BE2C (cell line): ENCODE measurements around the gene GPC4.

Source experiments
- DNase-seq: peaks from one replicate; pipeline ENCODE4 v3.0.0-alpha.2; 2020
- H3K27me3 ChIP-seq: fragments of 250-450 bp; sonication (Bioruptor Pico); 2 replicates; pipeline ENCODE4 v1.5.1; 2020; ENCODE audit warnings: mild to moderate bottlenecking
- H3K36me3 ChIP-seq: fragments of 250-450 bp; sonication (Bioruptor Pico); 2 replicates; pipeline ENCODE4 v1.5.1; 2020; ENCODE audit warnings: mild to moderate bottlenecking
- H3K4me1 ChIP-seq: fragments of 250-450 bp; sonication (Bioruptor Pico); 2 replicates; pipeline ENCODE4 v1.5.1; 2020
- H3K4me3 ChIP-seq: 2 replicates; pipeline ENCODE4 v1.5.1; 2011; ENCODE audit warnings: low read depth, low read length
- H3K9me3 ChIP-seq: fragments of 250-450 bp; sonication (Bioruptor Pico); 2 replicates; pipeline ENCODE4 v1.5.1; 2020
- TF ChIP-seq, protein P1 (sequence below): IDR thresholded peaks from 2 replicates; pipeline ENCODE4 v1.5.1; 2012; ENCODE audit warnings: mild to moderate bottlenecking, low read depth, low read length

Gene GPC4

DNA sequence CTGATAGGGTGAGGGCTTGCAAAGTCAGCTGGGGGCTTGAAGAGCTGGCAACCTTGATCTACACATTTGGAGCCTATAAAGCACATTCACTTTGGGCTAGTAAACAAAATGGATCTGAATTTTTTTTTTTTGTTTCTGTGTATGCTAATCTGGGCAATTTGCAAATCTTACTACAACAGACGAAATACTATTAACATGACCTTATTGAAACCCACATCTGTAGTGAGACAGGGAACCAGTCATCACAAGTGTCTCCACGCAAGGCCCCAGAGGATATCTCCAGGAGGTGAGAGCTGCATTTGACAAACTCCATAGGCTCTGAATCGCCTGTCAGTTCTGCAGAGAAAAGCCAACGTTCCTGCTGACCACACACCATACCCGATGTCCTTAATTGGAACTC is 164.1 kb downstream of the GPC4 start:
- TF ChIP-seq, protein P1, sequence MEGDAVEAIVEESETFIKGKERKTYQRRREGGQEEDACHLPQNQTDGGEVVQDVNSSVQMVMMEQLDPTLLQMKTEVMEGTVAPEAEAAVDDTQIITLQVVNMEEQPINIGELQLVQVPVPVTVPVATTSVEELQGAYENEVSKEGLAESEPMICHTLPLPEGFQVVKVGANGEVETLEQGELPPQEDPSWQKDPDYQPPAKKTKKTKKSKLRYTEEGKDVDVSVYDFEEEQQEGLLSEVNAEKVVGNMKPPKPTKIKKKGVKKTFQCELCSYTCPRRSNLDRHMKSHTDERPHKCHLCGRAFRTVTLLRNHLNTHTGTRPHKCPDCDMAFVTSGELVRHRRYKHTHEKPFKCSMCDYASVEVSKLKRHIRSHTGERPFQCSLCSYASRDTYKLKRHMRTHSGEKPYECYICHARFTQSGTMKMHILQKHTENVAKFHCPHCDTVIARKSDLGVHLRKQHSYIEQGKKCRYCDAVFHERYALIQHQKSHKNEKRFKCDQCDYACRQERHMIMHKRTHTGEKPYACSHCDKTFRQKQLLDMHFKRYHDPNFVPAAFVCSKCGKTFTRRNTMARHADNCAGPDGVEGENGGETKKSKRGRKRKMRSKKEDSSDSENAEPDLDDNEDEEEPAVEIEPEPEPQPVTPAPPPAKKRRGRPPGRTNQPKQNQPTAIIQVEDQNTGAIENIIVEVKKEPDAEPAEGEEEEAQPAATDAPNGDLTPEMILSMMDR: no peak
- H3K9me3 ChIP-seq: no peaks in the 10 kb centered on the region
- no peak overlapping the region for H3K4me3 ChIP-seq
- H3K27me3 ChIP-seq: no peaks in the 10 kb centered on the region
- H3K36me3 ChIP-seq: no peaks in the 10 kb centered on the region
- no peaks in the 10 kb centered on the region for H3K4me1 ChIP-seq
- no peak for DNase-seq

DNA sequence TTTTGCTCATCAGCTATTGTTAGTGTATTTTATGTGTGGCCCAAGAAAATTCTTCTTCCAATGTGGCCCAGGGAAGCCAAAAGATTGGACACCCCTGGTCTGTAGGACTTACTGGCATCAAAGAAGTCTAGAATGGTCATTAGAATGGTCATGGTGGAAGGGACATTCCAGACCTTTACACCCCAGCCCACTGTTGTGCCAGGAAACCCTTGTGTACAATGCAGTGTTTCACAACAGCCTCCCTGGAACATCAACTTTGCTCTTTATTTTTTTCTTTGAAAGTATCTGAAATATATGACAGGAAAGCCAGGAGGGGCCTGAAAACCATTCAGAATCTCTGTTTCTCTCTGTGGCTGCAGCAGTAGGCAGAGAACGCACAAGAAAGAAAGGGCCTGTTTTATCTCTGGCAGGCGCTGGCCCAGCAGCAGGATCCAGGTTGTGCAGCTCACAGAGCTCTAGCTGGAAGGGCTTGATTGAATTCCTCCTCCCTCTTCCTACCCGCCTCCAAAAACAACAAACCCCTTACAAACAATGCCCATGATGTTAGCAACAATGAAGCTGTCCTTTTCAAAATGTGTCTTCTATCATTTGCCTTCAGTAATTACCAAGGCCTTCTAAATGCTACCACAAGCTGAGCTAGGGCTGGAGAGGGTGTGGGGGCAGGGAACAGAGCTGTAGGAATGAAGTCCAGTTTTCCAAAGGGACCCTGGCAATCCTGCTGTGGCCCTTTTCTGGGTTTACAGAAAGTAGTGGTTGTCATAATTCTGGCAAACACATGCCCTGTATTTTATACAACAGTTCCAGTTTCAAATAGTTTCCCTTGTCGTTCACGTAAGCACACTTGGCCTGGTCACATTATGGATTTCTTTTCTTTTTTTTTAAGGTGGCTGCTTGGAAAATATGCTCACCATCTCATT is 164.8 kb downstream of the GPC4 start:
- Histone ChIP-seq H3K4me3 (no peak overlapping the region), H3K4me1 (no peaks in the 10 kb centered on the region), H3K27me3 (no peaks in the 10 kb centered on the region), H3K36me3 (no peaks in the 10 kb centered on the region), H3K9me3 (no peaks in the 10 kb centered on the region)
- TF ChIP-seq, protein P1: no peak
- DNase-seq: no peak
